Activated T-cell treated with anti-CD3 and anti-CD28 coated beads for 48 hours (primary cell): ENCODE data around the gene KLK11.

Source experiments
- DNase-seq: peaks from one replicate; pipeline ENCODE4 v3.0.0-alpha.2; 2020; ENCODE audit warnings: low read depth

The KLK11 gene

DNA sequence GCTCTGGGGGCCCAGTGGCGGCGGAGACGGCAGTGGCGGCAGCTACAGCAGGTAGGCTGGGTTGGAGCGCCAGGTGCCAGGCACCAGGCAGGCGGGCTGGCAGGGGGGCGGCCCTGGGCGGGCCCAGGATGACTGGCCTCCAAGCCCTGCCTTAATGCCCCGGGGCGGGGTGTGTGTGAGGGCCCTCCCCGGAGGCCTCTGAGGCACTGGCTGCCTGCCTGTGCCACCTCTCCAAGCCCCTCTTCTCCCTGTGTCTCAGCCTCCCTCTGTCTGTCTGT is at the start of gene KLK11:
KLK11 (minus strand) TSS at position 63 of the 278 bp plus-strand sequence. CDS start 985 bp downstream, outside the sequence.
- DNase-seq, result no peak

DNA sequence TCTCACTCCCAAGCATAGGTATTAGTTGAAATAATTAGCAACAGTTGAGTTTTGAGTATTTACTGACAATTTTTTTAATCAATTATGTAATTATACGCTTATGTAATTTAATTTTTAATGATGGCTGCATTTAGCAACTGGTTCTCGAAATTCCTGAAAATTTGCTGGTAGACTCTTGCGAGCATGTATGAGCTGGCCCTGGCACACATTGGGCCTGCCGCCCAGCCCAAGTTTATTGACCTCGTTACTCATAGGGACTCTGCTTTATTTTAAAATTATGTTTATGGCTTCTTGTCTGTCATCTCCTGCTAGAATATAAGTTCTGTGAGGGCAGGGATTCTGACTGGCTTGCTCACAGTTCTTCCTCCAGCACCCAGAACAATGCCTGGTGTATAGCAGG is 49.6 kb upstream of the KLK11 start:
- no peak for DNase-seq

GRCh38 chr19:51071095-51071405 is 44.6 kb upstream of the KLK11 start:
- no peak for DNase-seq

GRCh38 chr19:51070334-51071094 is 44.1 kb upstream of the KLK11 start:
- no peak for DNase-seq

- no peak for DNase-seq
Observed at GRCh38 chr19:51066393-51067186, 40.2 kb upstream of the KLK11 start.

DNA sequence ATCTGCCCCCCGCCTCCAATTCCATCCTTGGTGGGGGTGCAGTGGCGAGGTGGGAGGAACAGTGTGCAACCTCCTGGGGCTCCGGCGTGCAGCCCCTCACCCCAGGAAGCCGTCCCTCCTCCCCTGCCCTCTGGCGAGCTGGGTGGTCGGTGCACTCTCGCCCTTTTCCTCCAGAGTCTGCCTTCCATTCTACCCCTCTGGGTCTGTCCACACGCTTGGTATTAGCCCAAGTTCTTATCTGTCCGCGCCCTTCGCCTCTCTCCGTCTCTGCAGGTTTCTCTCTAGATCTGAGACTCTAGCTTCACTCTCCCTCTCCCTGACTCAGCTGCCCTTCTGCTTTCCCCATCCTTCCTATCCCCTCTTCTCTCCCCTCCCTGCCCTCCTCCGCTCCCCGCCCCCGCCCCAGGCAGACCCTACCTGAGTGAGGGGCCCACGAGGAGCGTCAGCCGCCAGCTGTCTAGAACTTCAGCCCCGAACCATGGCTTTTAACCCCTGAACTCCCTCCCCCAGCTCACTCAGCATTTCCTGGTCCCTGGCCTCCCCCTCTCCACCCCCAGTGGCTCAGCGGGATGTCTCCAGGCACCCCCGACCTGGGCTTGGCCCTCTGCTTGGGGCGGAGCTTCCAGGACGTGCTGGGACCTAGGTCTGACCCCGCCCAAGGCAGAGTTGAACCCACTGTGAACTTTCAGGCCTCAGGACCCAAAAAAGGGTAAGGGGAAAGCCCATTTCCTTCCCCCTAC is 39.0 kb upstream of the KLK11 start:
- DNase-seq, result no peak

DNA sequence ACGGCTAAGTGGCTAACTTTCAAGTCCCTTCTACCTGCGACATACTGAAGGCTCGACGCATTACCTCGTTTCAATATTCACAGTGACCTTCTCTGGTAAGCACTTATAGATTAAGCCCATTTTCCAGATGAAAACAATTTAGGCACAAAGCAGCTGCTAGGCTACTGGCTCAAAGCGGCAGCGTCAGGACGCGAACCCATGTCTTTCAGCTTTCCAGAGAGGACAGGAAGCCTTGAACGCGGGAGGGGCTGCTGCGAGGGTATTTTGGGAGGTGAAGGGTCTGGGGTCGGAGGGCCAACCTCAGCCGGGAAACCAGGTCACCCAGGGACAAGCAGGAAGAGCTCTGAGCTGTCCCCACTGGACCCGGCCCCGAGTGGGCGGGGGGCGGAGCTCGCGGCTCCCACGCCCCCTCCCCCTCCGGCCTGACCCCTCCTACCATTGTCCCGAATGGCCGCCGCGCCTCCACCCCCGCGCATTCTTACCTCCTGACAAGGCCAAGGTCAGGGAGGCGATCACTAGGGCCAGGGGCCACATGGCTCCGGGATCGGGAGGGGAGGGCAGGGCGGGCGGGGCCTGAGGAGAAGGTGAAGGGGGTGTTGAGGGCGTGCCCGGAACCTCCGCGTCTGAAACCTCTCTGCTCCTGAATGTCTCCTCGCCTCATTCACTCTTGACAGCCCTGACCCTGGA is 38.3 kb upstream of the KLK11 start, which contains the start of gene KLK13:
KLK13 (minus strand) TSS at position 559 of the 687 bp plus-strand sequence; CDS start at position 534, 25 bp downstream.
- no peak for DNase-seq

GRCh38 chr19:51063664-51064063 is 37.2 kb upstream of the KLK11 start:
- no peak for DNase-seq

DNA sequence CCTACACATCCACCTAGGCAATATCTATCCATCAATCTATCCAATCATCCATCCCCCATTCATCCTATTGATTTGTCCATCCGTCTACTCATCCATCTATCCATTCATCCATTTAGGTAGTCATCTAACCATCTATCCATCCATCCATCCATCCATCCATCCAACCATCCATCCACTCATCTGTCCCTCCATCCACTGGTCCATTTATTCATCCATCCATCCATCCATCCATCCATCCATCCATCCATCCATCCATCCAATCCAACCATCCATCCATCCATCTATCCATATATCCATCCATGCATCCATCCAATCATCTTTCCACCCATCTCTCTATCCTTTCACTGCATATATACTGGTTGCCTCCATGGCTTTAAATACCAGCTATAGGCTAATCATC is 34.6 kb upstream of the KLK11 start:
- no peak for DNase-seq

DNA sequence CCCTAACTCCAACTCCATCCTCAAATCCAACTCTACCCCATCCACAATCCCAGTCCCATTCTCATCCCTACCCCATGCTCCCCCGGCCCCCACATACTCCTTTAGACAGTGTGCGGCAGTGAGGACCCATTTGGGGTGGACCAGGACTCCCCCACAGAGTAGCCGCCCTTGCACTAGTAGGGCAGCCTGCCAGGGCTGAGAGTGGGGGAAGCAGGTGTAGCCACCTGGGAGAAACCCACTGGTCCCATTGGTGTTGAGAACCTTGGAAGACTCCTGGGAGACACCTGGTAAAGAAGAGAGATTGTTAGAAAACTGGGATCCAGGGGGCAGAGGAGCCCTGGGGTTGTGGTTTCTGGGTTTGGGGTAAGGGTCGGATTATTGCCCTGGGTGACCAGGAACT is 33.9 kb upstream of the KLK11 start:
- DNase-seq, result no peak

DNA sequence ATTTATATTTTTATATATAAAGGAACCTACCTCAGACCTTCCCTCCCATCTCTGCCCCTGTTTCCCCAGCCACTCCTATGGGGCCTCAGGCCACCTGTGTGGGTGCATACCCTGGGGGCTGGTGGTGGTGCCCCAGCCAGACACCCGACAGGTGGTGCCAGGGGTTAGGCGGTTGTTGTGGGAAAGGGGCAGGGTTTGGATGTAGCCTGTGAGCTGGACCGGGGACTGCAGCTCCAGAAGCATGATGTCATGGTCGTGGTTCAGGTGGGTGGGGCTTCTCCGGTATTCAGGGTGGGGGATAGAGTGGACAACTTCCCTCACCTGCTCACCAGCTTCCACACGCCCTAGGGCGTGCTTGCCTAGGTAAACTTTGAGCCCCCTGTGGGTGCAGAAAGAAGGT is 33.3 kb upstream of the KLK11 start:
- DNase-seq, result no peak

- no peak for DNase-seq
Observed at GRCh38 chr19:51055866-51056265, 29.4 kb upstream of the KLK11 start.

- no peak for DNase-seq
Observed at GRCh38 chr19:51047031-51047335, 20.6 kb upstream of the KLK11 start.

DNA sequence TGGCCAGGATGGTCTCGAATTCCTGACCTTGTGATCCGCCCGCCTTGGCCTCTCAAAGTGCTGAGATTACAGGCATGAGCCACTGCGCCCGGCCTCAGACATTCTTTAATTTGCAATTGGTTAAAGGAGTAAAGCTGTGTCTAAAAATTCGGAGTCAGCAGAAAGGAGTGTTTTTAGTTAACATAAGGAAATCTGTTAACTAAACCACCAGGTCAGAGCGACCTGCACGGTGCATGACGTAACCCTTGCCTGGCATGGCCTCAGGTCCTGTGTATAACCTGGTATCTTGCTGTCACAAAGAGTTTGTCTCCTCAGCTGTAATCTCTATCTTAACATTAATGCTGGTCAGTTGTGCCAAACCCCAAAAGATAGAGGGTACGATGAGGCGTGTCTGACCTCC is 17.9 kb upstream of the KLK11 start:
- no peak for DNase-seq

GRCh38 chr19:51043497-51043896 is 17.1 kb upstream of the KLK11 start:
- DNase-seq, result no peak

DNA sequence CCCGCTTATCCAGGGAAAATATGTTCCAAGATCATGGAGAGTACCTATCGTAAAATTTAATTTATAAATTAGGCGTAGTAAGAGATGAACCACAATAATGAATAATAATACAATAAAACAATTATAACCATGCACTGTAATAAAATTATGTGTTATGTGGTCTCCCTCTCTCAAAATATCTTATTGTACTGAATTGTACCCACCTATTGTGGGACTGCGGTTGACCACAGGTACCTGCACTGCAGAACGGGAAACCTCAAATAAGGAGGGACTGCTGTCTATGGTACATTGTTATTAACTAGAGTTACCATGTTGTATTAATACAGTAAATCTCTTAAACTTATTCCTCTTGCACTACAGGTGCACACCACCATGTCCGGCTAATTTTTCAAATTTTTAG is 13.7 kb upstream of the KLK11 start:
- DNase-seq, result no peak

GRCh38 chr19:51036519-51036918 is 10.1 kb upstream of the KLK11 start:
- no peak for DNase-seq

- no peak for DNase-seq
Observed at GRCh38 chr19:51034704-51035103, 8.3 kb upstream of the KLK11 start, which contains the start of gene KLK12. Gene KLK12, minus strand, starts transcription at chr19:51035002. Its CDS starts 381 bp downstream, at chr19:51034621.

DNA sequence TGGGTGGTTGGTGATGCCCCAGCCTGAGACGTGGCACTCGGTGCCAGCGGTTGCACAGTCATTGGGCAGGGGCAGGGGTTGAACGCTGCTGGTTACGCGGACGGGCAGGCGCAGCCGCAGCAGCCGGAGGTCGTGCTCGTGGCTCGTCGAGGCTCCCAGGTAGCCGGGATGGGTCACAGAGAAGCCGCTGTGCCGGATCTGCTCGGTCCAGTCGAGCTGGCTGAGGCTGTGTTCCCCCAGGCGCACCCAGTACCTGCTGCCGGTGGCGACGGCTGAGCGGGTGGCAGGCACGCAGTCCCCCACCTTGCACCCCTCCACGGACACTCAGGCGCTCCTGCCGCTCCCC is 5.4 kb upstream of the KLK11 start:
- DNase-seq, result no peak

DNA sequence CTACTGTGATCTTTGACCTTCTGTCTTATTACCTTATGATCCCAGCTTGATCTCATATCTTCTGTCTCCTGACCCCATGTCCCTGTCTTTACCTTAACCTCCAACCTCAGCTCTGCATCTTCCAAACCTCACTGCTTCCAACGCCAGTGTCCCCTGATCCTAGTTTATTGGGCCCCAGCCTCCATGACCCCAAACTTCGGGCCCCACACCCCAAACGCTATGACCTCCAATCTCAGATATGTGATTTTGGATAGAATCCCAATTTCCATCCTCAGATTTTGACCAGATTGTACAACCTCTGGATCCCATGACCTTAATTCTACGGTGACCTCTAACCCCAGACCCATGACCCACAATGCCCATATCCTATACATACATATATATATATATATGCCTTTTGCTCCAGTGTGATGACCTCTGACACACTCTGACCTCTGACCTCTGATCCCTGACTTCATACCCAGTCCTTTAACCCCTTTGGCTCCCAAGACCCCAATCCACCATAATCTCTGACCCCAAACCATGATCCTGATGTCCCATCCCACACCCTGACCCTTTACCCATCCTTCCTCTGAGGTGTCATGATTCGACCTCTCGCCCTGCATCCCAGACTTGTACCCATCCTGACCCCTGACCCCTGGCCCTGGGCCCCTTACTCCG is 4.9 kb upstream of the KLK11 start:
- DNase-seq, result no peak

- DNase-seq, result no peak
Observed at GRCh38 chr19:51030631-51031030, 4.2 kb upstream of the KLK11 start.

DNA sequence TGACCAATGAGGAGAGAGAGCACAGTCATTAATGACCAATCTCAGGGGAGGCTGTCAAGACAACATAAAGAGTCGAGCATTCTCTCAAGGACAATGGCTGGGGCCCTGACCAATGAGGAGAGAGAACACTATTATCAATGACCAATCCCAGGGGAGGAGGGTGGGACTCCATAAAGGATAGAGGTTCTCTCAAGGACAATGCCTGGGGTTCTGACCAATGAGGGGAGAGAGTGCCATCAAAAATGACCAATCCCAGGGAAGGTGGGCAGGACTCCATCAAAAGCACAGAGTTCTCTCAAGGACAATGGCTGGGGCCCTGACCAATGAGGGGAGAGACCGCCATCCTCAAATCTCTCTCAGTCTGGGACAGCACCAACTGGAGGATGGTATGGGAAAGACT is 3.3 kb upstream of the KLK11 start:
- DNase-seq, result no peak
